Activated CD4-positive, alpha-beta T cell treated with anti-CD3 and anti-CD28 coated beads, Interleukin-2, amount 10 ng/mL, durations not matched to agents 7 days and 5 days (primary cell): ENCODE measurements around the gene EYS. TPM values are rescaled to one million over a fixed set of nuclear protein-coding genes. Genes with fewer than 3 reads are reported as not detected.
"Not testable (repeated sequence)": the region's sequence is repeated elsewhere in the genome, so short reads cannot be mapped to it uniquely, and the experiment has no call there.

Experiments used
- CTCF ChIA-PET: fragments of 350-600 bp; sonication (Branson Sonifier 250); formaldehyde crosslinking; loops from one replicate; lab custom pipeline; 2021; ENCODE audit warnings: antibody characterized with exemption; lab: Charles Lee
- POLR2A ChIA-PET: fragments of 350-600 bp; sonication (Branson Sonifier 250); formaldehyde crosslinking; loops from one replicate; lab custom pipeline; 2021; ENCODE audit warnings: antibody characterized with exemption; lab: Charles Lee
- DNase-seq: peaks from one replicate; pipeline ENCODE4 v3.0.0-alpha.2; 2020
- H3K27ac Mint-ChIP-seq: one replicate; pipeline ENCODE4 v1.8.0; 2021; ENCODE audit warnings: mild to moderate bottlenecking, moderate library complexity, mixed read lengths
- H3K27me3 Mint-ChIP-seq: one replicate; pipeline ENCODE4 v1.8.0; 2021; ENCODE audit warnings: mixed read lengths
- H3K36me3 Mint-ChIP-seq: one replicate; pipeline ENCODE4 v1.8.0; 2021; ENCODE audit warnings: low read depth, mixed read lengths
- H3K4me1 Mint-ChIP-seq: one replicate; pipeline ENCODE4 v1.8.0; 2021; ENCODE audit warnings: mixed read lengths
- H3K4me3 Mint-ChIP-seq: one replicate; pipeline ENCODE4 v1.8.0; 2021; ENCODE audit warnings: mild to moderate bottlenecking, moderate library complexity, mixed read lengths
- H3K9me3 Mint-ChIP-seq: one replicate; pipeline ENCODE4 v1.8.0; 2021; ENCODE audit warnings: mixed read lengths
- total RNA-seq, 2 experiments: library from RNA; stranded (reverse); gene quantifications; one replicate each; pipeline ENCODE4 v1.2.3, GENCODE V29; 2021

EYS gene
- total RNA-seq, 2 experiments from 2014 or later = not detected

- no peak for DNase-seq
- Mint-ChIP-seq H3K4me1 (no peaks in the 10 kb centered on the region), H3K4me3 (no peak overlapping the region), H3K36me3 (no peaks in the 10 kb centered on the region), H3K27ac (no peak overlapping the region), H3K9me3 (peaks cover 4% of the 10 kb centered on the region), H3K27me3 (no peaks in the 10 kb centered on the region)
- POLR2A ChIA-PET = no interaction called here
- CTCF ChIA-PET = no interaction called here
Measured at GRCh38 chr6:63964366-63964765, 1742.7 kb downstream of the EYS start.

- Mint-ChIP-seq H3K27me3 (no peaks in the 10 kb centered on the region), H3K36me3 (no peaks in the 10 kb centered on the region), H3K4me3 (no peak overlapping the region), H3K27ac (no peak overlapping the region), H3K9me3 (peaks cover 4% of the 10 kb centered on the region), H3K4me1 (no peaks in the 10 kb centered on the region)
- ChIA-PET POLR2A (no interaction called here), CTCF (no interaction called here)
- no peak for DNase-seq
Measured at GRCh38 chr6:63963769-63964315, 1743.2 kb downstream of the EYS start.

- CTCF ChIA-PET, H3K4me3 Mint-ChIP-seq, H3K9me3 Mint-ChIP-seq, POLR2A ChIA-PET, H3K36me3 Mint-ChIP-seq, DNase-seq, H3K27ac Mint-ChIP-seq, H3K4me1 Mint-ChIP-seq, H3K27me3 Mint-ChIP-seq: not testable (repeated sequence)
Measured at GRCh38 chr6:63953336-63954021, 1753.5 kb downstream of the EYS start.

- H3K4me3 Mint-ChIP-seq = no peak overlapping the region
- H3K36me3 Mint-ChIP-seq = no peaks in the 10 kb centered on the region
- ChIA-PET POLR2A (no interaction called here), CTCF (no interaction called here)
- no peaks in the 10 kb centered on the region for H3K27me3 Mint-ChIP-seq
- H3K27ac Mint-ChIP-seq = no peak overlapping the region
- no peaks in the 10 kb centered on the region for H3K9me3 Mint-ChIP-seq
- DNase-seq = no peak
- no peaks in the 10 kb centered on the region for H3K4me1 Mint-ChIP-seq
Measured at GRCh38 chr6:63947792-63948529, 1759.1 kb downstream of the EYS start.

- Mint-ChIP-seq H3K9me3 (no peaks in the 10 kb centered on the region), H3K27ac (no peak overlapping the region), H3K27me3 (no peaks in the 10 kb centered on the region), H3K4me1 (no peaks in the 10 kb centered on the region), H3K36me3 (no peaks in the 10 kb centered on the region), H3K4me3 (no peak overlapping the region)
- ChIA-PET CTCF (no interaction called here), POLR2A (no interaction called here)
- no peak for DNase-seq
Measured at GRCh38 chr6:63945987-63946386, 1761.0 kb downstream of the EYS start.

GRCh38 chr6:63943826-63944225 lies 1763.2 kb downstream of the EYS start:
- Mint-ChIP-seq H3K27me3 (no peaks in the 10 kb centered on the region), H3K4me3 (no peak overlapping the region), H3K9me3 (no peaks in the 10 kb centered on the region), H3K27ac (no peak overlapping the region), H3K36me3 (no peaks in the 10 kb centered on the region), H3K4me1 (no peaks in the 10 kb centered on the region)
- POLR2A ChIA-PET = no interaction called here
- no peak for DNase-seq
- CTCF ChIA-PET = no interaction called here

- no peaks in the 10 kb centered on the region for H3K9me3 Mint-ChIP-seq
- POLR2A ChIA-PET = no interaction called here
- H3K27me3 Mint-ChIP-seq = no peaks in the 10 kb centered on the region
- H3K27ac Mint-ChIP-seq = no peak overlapping the region
- DNase-seq = no peak
- H3K36me3 Mint-ChIP-seq = no peaks in the 10 kb centered on the region
- H3K4me3 Mint-ChIP-seq = no peak overlapping the region
- no peaks in the 10 kb centered on the region for H3K4me1 Mint-ChIP-seq
- CTCF ChIA-PET = no interaction called here
Measured at GRCh38 chr6:63941747-63942470, 1765.1 kb downstream of the EYS start.

GRCh38 chr6:63940056-63940455 lies 1767.0 kb downstream of the EYS start:
- no peaks in the 10 kb centered on the region for H3K9me3 Mint-ChIP-seq
- POLR2A ChIA-PET = no interaction called here

GRCh38 chr6:63936399-63936798 lies 1770.6 kb downstream of the EYS start:
- no peaks in the 10 kb centered on the region for H3K9me3 Mint-ChIP-seq
- DNase-seq = no peak
- CTCF ChIA-PET = no interaction called here
- POLR2A ChIA-PET = no interaction called here
- H3K4me3 Mint-ChIP-seq = no peak overlapping the region
- H3K4me1 Mint-ChIP-seq = no peaks in the 10 kb centered on the region
- no peaks in the 10 kb centered on the region for H3K36me3 Mint-ChIP-seq
- no peak overlapping the region for H3K27ac Mint-ChIP-seq
- H3K27me3 Mint-ChIP-seq = no peaks in the 10 kb centered on the region

More at GRCh38 chr6:63940056-63940455, 1767.0 kb downstream of the EYS start:
- no peaks in the 10 kb centered on the region for H3K4me1 Mint-ChIP-seq
- no peak overlapping the region for H3K4me3 Mint-ChIP-seq
- H3K27me3 Mint-ChIP-seq = no peaks in the 10 kb centered on the region
- no peak for DNase-seq
- H3K36me3 Mint-ChIP-seq = no peaks in the 10 kb centered on the region
- CTCF ChIA-PET = no interaction called here
- no peak overlapping the region for H3K27ac Mint-ChIP-seq

- Mint-ChIP-seq H3K9me3 (no peaks in the 10 kb centered on the region), H3K36me3 (no peaks in the 10 kb centered on the region), H3K27me3 (no peaks in the 10 kb centered on the region), H3K4me1 (no peaks in the 10 kb centered on the region), H3K27ac (no peak overlapping the region), H3K4me3 (no peak overlapping the region)
- CTCF ChIA-PET = no interaction called here
- DNase-seq = no peak
- POLR2A ChIA-PET = no interaction called here
Measured at GRCh38 chr6:63935732-63936131, 1771.3 kb downstream of the EYS start.

GRCh38 chr6:63933948-63934347 lies 1773.1 kb downstream of the EYS start:
- H3K27me3 Mint-ChIP-seq, H3K27ac Mint-ChIP-seq, CTCF ChIA-PET, H3K4me1 Mint-ChIP-seq, H3K9me3 Mint-ChIP-seq, H3K36me3 Mint-ChIP-seq, H3K4me3 Mint-ChIP-seq, DNase-seq, POLR2A ChIA-PET: not testable (repeated sequence)

- no peak for DNase-seq
- H3K36me3 Mint-ChIP-seq = no peaks in the 10 kb centered on the region
- POLR2A ChIA-PET = no interaction called here
- H3K27me3 Mint-ChIP-seq = no peaks in the 10 kb centered on the region
- H3K4me3 Mint-ChIP-seq = no peak overlapping the region
- H3K27ac Mint-ChIP-seq = no peak overlapping the region
- H3K4me1 Mint-ChIP-seq = no peaks in the 10 kb centered on the region
- H3K9me3 Mint-ChIP-seq = no peaks in the 10 kb centered on the region
- CTCF ChIA-PET = no interaction called here
Measured at GRCh38 chr6:63930848-63931247, 1776.2 kb downstream of the EYS start.

- Mint-ChIP-seq H3K4me1 (no peaks in the 10 kb centered on the region), H3K27ac (no peak overlapping the region), H3K4me3 (no peak overlapping the region), H3K9me3 (no peaks in the 10 kb centered on the region), H3K27me3 (no peaks in the 10 kb centered on the region), H3K36me3 (no peaks in the 10 kb centered on the region)
- no peak for DNase-seq
- ChIA-PET CTCF (no interaction called here), POLR2A (no interaction called here)
Measured at GRCh38 chr6:63929111-63929510, 1777.9 kb downstream of the EYS start.
